GM18498 (cell line): ENCODE data around the gene ZSWIM6.

Source experiments
- ATAC-seq: cut with Tn5 transposase; IDR thresholded peaks from one replicate; pipeline ENCODE4 v1.9.1; 2021; ENCODE audit warnings: mild to moderate bottlenecking, moderate library complexity; ENCODE audit not compliant: unreplicated experiment

ZSWIM6 gene

DNA sequence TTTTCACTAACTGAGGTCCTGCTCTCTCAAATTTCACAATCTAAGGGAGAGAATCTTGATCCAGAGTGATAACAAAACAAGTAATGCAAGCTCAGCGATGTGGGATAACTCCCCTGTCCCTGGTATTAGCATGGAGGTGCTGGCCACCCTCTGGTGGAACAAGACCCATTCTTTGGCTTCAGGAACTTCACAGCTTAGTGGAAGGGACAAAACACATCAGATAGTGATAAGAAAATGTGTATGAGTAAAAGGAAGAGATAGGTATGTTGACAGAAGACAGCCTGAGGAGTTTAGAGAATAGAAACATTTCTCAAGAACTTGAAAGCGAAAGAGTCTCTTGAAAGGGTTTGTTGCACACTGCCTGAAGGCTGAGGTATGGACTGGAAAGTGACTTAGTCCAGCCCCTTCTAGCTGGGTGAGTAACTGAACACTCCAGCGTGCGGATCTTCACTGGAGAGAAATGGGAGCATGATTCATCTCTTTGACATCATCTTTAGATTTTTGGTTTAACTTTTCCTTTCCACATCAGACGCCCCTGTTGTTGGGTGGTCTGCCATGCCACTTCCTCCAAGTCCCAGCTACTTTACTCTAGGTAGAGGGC is 25.4 kb upstream of the ZSWIM6 start:
- ATAC-seq = peak; percentile 98

DNA sequence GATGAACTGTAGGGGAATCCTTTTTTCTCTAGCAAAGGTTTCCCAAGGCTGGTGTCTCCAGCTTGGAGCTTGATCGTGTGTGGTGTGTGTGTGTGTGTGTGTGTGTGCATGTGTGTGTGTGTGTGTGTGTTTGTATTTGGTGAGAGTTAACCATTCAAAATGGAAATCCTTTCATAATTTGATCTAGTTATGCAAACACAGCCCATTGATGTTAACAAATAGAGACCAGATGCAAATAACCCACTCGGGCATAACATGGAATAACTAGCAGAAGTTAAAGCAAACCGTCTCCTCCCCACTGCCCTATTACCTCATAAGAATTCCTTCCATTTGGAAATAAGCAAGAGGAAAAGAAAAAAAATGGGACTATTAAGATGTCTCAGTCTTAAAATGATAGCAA is 24.9 kb upstream of the ZSWIM6 start:
- ATAC-seq = no peak

DNA sequence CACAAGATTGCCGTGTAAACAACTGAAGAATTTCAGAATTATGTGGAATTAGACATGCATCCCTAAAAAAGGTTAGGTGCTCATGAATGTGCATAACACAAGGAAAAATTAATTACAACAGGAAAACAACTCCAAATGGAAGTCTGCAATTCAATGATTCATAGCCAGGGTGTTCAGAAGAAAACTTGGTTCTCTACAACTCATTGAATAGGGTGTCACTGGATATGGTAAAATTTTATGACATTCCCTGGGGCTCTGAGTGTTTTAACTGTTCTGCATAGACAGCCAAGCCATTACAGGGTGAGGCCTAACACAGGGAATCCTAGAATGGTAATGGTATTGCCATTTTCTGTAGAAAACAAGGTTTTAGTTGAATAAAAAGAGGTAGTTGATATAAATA is 24.4 kb upstream of the ZSWIM6 start:
- ATAC-seq = no peak

DNA sequence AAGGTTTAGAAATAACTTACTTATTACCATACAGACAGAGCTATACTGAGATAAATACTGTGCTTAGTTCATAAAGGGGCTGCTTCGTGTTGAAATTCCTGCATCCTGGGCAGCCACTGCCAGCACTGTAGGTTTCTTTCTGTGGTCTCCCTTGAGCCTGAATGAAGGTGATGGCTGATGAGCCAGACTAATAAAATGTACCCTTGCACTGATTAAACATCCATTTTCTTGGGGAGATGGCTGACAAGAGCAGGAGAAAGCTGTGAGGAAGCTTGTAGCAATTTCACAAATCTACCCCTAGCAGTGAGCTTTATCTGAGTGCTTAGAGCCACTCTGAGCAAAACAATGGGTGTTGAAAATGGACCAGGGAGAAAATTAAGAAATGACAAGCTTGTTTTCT is 23.3 kb upstream of the ZSWIM6 start:
- ATAC-seq = no peak

DNA sequence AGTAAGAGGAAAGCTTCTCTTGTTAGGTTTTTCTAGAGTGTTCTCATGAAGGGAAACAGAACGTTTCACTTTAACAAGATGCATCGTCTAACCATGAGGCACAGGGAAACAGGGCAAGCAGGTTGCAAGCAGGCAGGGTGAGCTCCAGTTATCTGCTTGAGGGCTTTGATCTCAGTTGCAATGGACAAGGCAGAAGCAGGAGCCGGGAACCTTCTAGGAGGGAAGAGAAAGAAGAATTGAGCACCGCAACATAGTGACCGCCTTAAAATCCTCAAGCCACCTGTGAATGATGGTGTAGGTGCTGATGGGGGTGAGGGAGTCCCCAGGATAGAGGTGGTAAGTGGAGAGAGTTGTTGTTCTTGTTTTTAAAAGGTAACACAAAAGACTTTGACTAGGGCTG is 22.9 kb upstream of the ZSWIM6 start:
- ATAC-seq = no peak

DNA sequence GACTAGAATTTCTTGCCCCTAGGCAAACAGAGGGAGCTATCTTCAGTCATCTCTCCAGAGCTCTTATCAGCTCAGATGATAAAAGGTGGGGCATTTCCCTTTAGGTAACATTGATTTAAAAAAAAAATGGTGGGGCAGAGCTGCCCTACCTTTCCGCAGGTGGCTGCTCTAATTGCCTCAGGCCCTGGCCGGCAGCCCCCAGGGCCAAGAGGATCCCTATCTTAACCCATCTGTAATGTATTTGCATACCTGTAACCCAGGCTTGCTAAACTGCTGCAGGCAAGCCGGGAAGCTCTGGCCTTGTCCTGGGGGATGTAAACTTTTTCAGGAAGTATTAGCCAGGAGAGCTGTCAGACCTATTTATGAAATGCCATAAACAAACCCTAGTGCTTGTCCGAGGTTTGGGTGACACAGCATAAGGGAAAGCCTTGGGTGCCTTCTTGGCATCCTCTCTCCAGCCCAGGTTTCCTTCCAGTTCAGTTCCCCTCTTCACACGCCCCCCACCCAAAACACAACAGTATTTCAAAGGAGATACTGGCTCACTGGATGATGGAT is 20.9 kb upstream of the ZSWIM6 start:
- no peak for ATAC-seq

DNA sequence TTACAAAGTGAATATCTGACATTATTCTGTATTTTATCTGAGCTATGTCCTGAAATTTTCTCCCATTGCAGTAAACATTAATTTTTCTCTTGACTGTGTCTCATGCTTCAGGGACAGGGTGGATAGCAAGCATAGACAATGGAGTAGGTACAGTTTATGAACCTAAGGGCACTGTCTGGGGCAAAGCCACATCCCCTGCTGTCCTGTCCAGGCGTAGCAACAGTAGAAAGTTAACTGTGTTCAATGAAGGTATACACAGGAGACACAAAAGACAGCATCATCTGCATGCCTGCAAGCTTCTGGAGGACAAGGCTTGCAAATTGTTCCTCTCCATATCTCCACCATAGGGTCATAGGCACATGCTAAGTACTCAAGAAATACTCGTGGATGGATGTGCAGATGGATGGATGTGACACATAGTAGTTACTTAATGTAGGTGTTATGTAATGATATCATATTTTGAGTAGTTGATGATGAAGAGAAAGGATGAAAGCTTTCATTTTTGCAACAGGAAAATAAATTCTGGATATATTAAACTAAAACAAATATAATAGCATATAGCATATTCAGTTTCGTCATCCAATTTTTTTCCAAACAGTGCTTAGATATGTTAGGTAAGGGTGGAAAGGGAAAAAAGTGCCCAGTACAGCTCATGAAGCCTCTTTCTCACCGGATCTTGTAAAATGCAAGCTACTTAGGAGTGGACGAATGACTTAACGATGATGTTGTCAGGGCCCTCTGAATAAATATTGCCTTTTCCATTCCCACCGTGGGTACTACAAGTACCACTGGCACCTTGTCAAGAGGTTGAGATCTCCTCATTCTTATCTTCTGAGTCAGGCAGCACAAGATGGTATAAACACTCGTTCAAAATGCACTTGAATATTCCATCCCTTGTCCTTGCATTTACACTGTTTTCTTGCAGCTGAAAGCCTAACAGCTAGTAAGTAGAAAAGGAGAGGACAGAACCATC is 19.9 kb upstream of the ZSWIM6 start:
- no peak for ATAC-seq

DNA sequence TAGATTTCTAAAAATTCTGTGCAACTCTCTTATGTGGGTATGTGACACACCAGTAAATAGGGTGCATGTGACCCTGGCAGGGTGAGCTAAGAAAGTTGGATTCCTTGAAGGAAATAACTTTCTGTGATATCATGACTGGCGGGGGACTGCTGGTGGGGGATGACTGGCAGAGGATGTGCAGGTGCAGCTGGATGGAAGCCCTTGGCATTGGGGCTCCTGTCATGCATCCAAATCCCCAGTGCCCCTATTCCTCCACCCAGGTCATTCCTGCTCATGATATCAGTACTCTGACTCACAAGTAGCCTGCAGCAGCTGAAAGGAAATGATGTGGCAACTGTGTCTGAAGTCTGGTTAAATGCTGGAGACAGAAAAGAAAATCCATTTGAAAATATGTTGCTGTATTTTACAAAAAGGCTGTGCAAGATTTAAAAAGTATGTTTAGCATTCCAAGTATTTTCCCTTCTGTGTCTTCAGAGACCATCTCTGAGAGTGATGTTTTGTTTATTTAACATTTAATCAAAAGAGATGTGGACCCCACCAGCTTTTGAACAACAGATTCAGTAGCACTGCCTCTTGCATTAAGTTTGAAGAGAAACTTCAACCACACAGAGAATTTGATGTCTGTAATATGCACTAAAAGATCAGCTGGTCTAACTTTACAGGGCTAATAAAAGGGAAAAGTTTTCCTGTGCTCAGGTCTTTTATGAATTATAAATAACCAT is 17.9 kb upstream of the ZSWIM6 start:
- no peak for ATAC-seq

DNA sequence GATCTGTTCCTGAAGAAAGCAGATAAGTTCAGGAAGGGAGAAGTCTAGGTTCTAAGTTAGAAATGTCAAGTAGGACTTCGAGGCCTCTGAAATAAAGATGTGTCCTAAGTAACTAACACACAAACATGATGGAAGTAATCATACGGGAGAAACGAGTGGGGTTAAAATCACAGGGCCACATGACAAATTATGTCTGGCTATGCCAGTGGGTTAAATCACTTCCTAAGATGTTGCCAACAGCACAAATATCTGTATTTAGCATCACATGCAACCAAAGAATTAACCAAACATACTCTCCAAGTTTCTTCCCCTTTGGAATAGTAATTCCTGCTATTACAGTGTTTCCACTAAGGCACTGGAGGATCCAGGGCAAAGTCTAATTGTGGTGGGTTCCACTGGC is 13.7 kb upstream of the ZSWIM6 start:
- ATAC-seq = no peak

DNA sequence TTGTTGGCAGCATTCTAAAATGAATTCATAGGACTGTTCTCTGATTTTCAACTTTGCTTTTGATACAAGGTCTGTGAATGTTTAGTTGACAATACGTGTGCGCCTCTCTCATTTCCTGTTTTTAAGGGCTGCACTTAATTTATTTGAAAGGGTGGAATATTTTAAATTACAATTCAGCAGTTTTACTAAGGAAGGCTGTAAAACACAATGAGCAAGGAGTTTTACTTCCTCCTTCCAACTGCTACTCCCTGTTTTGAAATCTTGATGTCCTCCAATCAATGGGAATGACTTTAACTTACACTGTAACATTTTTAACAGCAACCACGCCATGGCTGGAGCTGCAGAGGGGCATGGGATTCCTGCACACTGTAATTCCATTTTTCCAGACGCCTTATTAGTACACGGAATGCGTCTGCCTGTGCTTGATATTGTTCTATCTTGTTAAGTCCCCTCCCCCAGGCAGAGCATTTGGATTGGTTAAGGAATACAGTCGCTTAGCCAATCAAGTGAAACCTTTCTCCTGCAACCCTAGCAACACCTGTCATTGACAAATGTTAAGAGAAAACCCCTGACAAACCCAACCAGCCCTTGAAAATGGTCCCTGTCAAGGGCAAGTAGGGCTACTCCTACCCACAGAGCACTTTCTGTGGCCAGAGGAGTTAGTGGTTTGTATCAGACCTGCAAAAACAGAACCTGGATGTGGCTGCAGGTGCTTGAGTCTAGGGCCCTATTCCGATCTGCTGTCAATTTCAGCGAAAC is 12.5 kb upstream of the ZSWIM6 start:
- ATAC-seq = peak; percentile 99

DNA sequence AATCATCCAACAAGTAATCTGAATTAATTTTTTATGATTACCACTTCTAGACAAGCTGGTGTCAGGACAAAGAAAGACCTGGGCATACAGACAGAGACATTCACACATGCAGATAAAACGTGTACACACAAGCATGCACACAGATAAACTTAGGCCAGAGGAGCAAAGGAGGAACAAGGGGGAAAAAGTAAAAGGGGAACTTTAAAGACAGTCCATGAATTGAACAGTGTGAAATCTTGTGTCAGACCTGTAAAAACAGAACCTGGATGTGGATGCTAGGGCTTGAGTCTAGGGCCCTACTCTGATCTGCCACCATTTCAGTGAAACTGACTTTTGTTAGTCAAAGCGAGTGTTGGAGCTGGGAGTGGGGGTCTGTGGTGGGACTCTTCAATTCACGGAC is 11.2 kb upstream of the ZSWIM6 start:
- no peak for ATAC-seq

DNA sequence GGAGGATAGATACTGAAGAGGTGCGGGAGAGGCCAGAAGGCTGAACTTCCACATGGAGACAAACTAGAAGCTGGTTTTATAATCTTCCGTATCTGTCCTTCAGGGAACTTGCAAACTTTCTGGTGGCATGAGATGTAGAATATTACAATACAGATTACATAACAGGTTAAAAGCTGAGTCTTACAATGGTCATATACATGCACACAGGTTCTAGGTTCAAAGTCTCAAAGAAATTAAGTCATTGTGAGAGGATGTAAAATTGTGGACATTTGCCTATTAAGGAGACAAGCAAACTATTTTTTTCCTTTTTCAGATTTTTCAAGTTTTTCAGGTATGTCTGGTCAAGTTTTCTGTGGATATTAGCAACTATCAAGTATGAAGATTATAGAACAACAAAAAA is 10.4 kb upstream of the ZSWIM6 start:
- ATAC-seq = no peak

DNA sequence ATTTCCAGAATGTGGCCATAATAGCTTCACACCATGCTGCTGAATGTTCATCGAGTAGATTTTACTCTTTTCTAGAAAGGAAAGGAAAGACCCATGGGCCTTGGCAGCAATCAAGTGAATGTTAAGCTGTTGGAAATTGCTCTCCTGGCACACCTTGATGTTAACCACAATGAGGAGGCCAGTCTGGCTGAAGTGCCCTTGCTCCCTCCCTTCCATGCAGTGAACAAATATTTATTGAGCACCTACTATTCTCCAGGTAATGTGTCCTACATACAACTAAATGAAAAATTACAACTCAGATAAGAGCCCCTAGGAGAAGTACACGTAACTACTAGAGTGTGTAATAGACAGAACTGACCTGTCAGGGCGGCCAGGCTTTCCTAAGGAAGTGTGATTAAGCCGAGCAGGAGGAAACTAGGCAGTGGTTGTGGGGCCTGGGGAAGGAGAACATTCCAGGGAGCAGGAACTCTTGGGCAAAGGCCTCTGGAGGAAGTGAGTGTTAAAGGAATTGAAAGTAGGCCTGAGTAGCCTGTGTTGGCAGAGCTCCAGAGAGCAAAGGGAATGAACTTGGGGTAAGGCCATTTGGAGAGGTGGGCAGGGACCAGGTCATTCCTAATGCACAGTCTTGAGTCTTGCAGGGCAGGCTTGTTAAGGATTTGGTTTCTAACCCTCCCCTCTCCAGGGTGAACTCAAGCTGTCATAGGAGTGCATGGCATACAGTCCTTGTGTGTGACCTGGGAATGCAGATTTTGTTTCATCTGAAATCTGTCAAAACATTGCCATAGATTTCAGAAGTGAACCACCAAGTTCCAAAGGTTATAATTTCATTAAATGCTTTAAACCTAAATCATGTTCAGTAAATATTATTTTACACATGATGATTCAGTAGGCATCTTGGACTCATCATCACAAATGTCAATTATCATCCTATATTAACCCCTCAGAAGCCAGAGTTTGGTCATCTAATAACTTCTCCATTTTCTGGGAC is 9.0 kb upstream of the ZSWIM6 start:
- no peak for ATAC-seq

DNA sequence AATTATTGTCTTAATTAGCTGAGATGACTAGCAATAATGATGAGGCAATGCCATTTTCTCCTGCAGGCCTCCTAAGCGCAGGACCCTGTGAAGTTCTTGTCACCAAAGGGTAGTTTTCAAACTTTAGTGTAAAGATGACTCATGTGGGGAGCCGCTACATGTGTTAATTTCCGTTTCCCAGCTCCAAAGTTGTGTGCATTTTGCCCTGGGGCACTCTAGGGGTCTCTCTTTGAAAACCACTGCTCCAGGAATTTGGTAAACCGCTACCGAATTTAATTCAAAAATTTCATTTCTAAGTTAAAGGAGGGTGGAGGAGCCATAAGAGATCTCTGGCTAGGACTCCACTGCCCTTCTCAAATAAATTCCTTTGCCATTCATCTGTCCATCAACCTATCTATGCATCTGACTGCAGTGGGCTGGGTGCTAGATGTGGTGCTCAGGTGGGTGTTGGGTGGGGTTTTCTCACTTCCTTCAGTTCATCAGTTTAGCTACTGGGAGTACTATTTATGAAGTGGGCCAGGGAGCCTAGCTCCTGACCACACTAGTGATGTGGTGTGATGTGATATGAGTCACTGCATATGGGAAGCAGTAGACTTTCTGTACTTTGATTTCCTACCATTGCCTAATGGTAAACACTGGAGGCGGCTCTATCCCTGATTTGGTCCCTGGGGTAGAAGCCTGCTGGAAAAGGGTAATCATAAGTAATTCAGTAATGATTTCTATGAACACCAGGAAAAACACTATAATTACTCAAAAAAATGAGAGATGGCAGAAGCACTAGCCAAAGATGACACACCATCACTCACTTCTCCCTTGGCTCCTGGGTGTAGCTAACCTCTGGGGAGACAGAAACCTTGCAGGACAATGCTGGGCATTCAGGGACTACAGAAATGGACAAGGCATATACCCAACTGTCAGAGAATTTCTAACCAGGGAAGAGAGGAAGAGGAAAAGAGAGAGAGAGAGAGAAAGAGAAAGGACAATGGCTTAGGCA is 4.0 kb upstream of the ZSWIM6 start:
- peak; percentile 13 for ATAC-seq

DNA sequence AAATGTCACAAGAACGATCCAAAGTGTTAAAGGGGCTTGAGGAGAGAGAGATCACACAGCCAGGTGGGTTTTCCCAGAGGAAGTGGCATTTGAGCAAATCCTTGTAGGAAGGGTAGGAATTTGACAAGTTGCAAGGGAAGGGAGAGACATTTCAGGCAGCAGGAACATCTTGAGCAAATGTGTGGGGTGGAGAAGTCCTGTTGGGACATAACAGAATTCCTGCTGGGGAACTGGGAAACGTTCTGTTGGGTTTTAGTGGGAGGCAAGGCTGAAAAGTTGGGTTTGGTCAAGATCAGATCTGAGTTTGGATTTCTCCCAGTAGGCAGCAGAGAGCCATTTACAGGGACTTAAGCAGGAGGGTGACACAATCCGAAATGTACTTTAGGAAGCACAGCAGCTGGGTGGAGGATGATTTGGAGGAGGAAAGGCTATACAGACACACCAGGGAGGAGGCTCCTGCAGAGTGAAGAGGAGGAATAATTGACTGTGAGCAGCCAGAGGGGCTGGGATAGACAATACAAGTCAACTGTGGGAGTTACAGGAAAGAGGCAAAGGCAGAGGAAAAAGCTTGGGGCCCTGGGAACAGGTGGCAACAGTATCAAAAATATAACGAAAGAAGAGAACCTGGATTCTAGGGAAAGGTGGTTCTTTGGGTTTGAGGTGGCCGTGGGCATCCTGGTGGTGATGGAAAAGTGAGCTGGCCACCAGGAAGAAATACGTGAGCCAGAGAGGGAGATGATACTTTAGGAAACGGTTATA is 3.1 kb upstream of the ZSWIM6 start:
- ATAC-seq = no peak

DNA sequence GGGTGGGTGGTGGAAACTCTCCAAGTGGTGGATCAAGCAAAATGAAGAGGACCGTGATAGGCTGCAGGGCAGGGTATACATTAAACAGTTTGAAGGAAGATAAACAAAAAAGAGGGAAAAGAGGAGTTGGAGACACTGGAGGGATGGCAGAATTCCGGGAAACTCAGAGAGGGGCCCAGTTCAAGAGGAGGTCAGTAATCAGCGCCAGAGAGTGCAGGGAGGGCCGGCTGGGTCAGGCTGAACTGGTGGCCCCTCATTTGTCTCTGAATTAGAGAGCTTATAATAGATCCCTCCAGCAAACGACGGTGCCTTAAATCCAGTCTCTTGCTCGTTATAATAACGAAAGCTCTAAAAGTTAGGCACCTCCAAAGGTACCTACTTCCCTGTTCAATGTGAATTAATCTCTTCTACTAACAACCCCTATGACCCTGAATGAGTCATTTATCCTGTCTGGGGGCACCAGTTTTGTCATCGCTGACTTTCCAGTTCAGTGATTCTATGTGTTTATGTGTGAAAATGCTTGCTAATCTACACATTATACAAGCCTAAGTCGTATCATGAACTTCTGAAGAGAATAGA is 2.4 kb upstream of the ZSWIM6 start:
- ATAC-seq = no peak

DNA sequence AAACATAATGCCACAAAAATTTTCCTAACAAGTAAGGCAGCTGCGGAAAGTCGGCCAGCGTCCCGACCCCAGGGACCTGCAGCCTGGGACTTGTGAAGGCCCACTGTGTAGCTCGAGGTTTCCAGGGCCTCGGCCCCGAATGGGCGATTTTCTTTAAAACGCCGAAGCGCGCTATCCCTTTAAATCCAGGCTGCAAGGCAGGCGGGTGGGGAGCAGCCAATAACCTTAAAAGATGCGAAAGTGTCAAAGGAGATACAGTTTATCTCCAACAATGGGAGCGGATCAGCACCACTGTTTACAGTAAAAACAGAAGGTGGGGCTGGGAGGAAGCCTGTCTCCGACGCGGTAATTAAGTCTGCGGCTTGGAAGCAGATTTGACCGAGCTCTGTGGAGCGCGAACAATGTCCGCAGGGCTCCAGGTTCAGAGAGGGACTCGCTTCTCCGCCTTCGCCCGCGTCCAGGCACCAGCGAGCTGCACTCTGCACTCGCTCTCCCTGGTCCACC is 1.7 kb upstream of the ZSWIM6 start:
- ATAC-seq = no peak
